Stimulated activated CD8-positive, alpha-beta memory T cell treated with anti-CD3 and anti-CD28 coated beads, Interleukin-7, amount 100 ng/mL, for 1 hour (primary cell): ENCODE data around the gene RBM48.
"Not testable (repeated sequence)": the region's sequence is repeated elsewhere in the genome, so short reads cannot be mapped to it uniquely, and the experiment has no call there.

Source experiments
- DNase-seq, 2 donors: peaks; one replicate each; pipeline ENCODE4 v3.0.0-alpha.2; 2020; ENCODE audit warnings: low read depth in 2 of 2

RBM48 gene

GRCh38 chr7:92545116-92545515 lies 16.5 kb downstream of the RBM48 start:
- not testable (repeated sequence) for DNase-seq

GRCh38 chr7:92546856-92547497 lies 18.4 kb downstream of the RBM48 start:
- DNase-seq = no peak

- no peak for DNase-seq
Measured at GRCh38 chr7:92547579-92547978, 19.0 kb downstream of the RBM48 start.

- no peak for DNase-seq
Measured at GRCh38 chr7:92550194-92550593, 21.6 kb downstream of the RBM48 start.

- no peak for DNase-seq
Measured at GRCh38 chr7:92557249-92557648, 28.7 kb downstream of the RBM48 start.

GRCh38 chr7:92557808-92558362 lies 29.3 kb downstream of the RBM48 start:
- no peak for DNase-seq

GRCh38 chr7:92560602-92561001 lies 32.0 kb downstream of the RBM48 start:
- DNase-seq = no peak

- no peak for DNase-seq
Measured at GRCh38 chr7:92563345-92563744, 34.8 kb downstream of the RBM48 start.

- DNase-seq = no peak
Measured at GRCh38 chr7:92567460-92567859, 38.9 kb downstream of the RBM48 start.

GRCh38 chr7:92569137-92569536 lies 40.5 kb downstream of the RBM48 start:
- DNase-seq = no peak

- no peak for DNase-seq
Measured at GRCh38 chr7:92576296-92576695, 47.7 kb downstream of the RBM48 start.

GRCh38 chr7:92582948-92583347 lies 54.4 kb downstream of the RBM48 start:
- no peak for DNase-seq

- no peak for DNase-seq
Measured at GRCh38 chr7:92584953-92585352, 56.4 kb downstream of the RBM48 start.

- DNase-seq = no peak
Measured at GRCh38 chr7:92586403-92586802, 57.8 kb downstream of the RBM48 start.

- no peak for DNase-seq
Measured at GRCh38 chr7:92586841-92587240, 58.2 kb downstream of the RBM48 start.
